WTC11 (cell line): ENCODE data around the gene ADCY6. TPM values are rescaled to one million over a fixed set of nuclear protein-coding genes. Genes with fewer than 3 reads are reported as not detected.

ENCODE experiments used
- ATAC-seq: fragments of 200-7000 bp; cut with Tn5 transposase; 2 replicates; pipeline ENCODE4 v1.10.0; 2021; ENCODE audit warnings: mild to moderate bottlenecking, moderate library complexity
- CTCF ChIA-PET: fragments of 300-600 bp; sonication (Branson Sonifier 250); formaldehyde crosslinking; loops from one replicate; lab custom pipeline; 2021; ENCODE audit warnings: antibody characterized with exemption; lab: Charles Lee
- POLR2A ChIA-PET: fragments of 350-600 bp; sonication (Branson Sonifier 250); formaldehyde crosslinking; loops from one replicate; lab custom pipeline; 2021; ENCODE audit warnings: antibody characterized with exemption; lab: Charles Lee
- DNase-seq: peaks from one replicate; pipeline ENCODE4 v3.0.0; 2021; ENCODE audit warnings: low spot score
- H3K27ac Mint-ChIP-seq: 2 replicates; pipeline ENCODE4 v1.8.0; 2021; ENCODE audit warnings: mixed read lengths
- H3K27me3 Mint-ChIP-seq: 2 replicates; pipeline ENCODE4 v1.8.0; 2021; ENCODE audit warnings: low read depth, mild to moderate bottlenecking, moderate library complexity, mixed read lengths
- H3K36me3 Mint-ChIP-seq: 2 replicates; pipeline ENCODE4 v1.8.0; 2021; ENCODE audit warnings: mixed read lengths
- H3K4me1 Mint-ChIP-seq: 2 replicates; pipeline ENCODE4 v1.8.0; 2022; ENCODE audit warnings: mixed read lengths
- H3K4me3 Mint-ChIP-seq: 2 replicates; pipeline ENCODE4 v1.8.0; 2021; ENCODE audit warnings: mild to moderate bottlenecking, moderate library complexity, mixed read lengths
- H3K9me3 Mint-ChIP-seq: 2 replicates; pipeline ENCODE4 v1.8.0; 2021; ENCODE audit warnings: mixed read lengths
- CREB1 ChIP-seq: sonication (generic); formaldehyde crosslinking; IDR thresholded peaks from 2 replicates; pipeline ENCODE4 v1.8.0; 2023; ENCODE audit warnings: mild to moderate bottlenecking, missing genetic modification reagents
- JAZF1 ChIP-seq: fragments of 250-450 bp; sonication (Bioruptor Pico); IDR thresholded peaks from 2 replicates; pipeline ENCODE4 v1.9.0; 2021; ENCODE audit warnings: moderate library complexity, mild to moderate bottlenecking, inconsistent platforms
- NFE2L1 ChIP-seq: sonication (generic); formaldehyde crosslinking; IDR thresholded peaks from 2 replicates; pipeline ENCODE4 v1.8.1; 2023; ENCODE audit warnings: missing genetic modification reagents
- NR3C1 ChIP-seq: sonication (generic); formaldehyde crosslinking; conservative IDR thresholded peaks from 2 replicates; pipeline ENCODE4 v1.8.1; 2023; ENCODE audit warnings: low read depth, mild to moderate bottlenecking, missing genetic modification reagents
- OVOL2 ChIP-seq: fragments of 250-450 bp; sonication (Bioruptor Pico); IDR thresholded peaks from 2 replicates; pipeline ENCODE4 v1.9.0; 2021; ENCODE audit warnings: mild to moderate bottlenecking, borderline replicate concordance
- TEAD4 ChIP-seq: sonication (generic); formaldehyde crosslinking; IDR thresholded peaks from 2 replicates; pipeline ENCODE4 v1.8.0; 2022; ENCODE audit warnings: mild to moderate bottlenecking, missing genetic modification reagents
- TP53 ChIP-seq: sonication (generic); formaldehyde crosslinking; IDR thresholded peaks from 2 replicates; pipeline ENCODE4 v1.8.1; 2023; ENCODE audit warnings: mild to moderate bottlenecking, missing genetic modification reagents
- ZBTB21 ChIP-seq: sonication (generic); formaldehyde crosslinking; IDR thresholded peaks from 2 replicates; pipeline ENCODE4 v1.8.1; 2023; ENCODE audit warnings: mild to moderate bottlenecking, missing genetic modification reagents, borderline replicate concordance
- total RNA-seq: library from RNA; stranded (reverse); gene quantifications from 3 replicates; pipeline ENCODE4 v1.2.3, GENCODE V29; 2021
- TF ChIP-seq, protein P1 (sequence below): fragments of 250-450 bp; sonication (Bioruptor Pico); IDR thresholded peaks from 2 replicates; pipeline ENCODE4 v1.9.0; 2021; ENCODE audit warnings: mild to moderate bottlenecking
- TF ChIP-seq, protein P2 (sequence below): fragments of 250-450 bp; sonication (Bioruptor Pico); IDR thresholded peaks from 2 replicates; pipeline ENCODE4 v2.1.2; 2022; ENCODE audit warnings: mild to moderate bottlenecking, moderate library complexity
- TF ChIP-seq, protein P3 (sequence below): fragments of 250-450 bp; sonication (Bioruptor Pico); IDR thresholded peaks from 2 replicates; pipeline ENCODE4 v1.8.0; 2021; ENCODE audit warnings: mild to moderate bottlenecking
- TF ChIP-seq, protein P4 (sequence below): fragments of 250-450 bp; sonication (Bioruptor Pico); IDR thresholded peaks from 2 replicates; pipeline ENCODE4 v1.9.0; 2021; ENCODE audit warnings: mild to moderate bottlenecking, borderline replicate concordance

ADCY6 gene
- total RNA-seq, 1 experiment from 2014 or later = 12.8 TPM

DNA sequence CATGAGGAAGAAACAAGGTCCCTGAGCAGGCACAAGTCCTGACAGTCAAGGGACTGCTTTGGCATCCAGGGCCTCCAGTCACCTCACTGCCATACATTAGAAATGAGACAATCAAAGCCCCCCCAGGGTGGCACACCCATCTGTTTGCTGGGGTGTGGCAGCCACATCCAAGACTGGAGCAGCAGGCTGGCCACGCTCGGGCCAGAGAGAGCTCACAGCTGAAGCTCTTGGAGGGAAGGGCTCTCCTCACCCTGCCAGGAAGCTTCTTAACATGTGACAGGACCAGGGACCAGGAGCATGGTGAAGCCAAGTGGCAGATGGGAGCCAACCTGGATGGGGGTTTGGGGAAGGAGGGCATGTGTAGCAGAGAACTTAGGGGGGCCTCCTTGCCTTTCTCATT lies 39.4 kb upstream of the ADCY6 start (continued):
- TF ChIP-seq, protein P1, sequence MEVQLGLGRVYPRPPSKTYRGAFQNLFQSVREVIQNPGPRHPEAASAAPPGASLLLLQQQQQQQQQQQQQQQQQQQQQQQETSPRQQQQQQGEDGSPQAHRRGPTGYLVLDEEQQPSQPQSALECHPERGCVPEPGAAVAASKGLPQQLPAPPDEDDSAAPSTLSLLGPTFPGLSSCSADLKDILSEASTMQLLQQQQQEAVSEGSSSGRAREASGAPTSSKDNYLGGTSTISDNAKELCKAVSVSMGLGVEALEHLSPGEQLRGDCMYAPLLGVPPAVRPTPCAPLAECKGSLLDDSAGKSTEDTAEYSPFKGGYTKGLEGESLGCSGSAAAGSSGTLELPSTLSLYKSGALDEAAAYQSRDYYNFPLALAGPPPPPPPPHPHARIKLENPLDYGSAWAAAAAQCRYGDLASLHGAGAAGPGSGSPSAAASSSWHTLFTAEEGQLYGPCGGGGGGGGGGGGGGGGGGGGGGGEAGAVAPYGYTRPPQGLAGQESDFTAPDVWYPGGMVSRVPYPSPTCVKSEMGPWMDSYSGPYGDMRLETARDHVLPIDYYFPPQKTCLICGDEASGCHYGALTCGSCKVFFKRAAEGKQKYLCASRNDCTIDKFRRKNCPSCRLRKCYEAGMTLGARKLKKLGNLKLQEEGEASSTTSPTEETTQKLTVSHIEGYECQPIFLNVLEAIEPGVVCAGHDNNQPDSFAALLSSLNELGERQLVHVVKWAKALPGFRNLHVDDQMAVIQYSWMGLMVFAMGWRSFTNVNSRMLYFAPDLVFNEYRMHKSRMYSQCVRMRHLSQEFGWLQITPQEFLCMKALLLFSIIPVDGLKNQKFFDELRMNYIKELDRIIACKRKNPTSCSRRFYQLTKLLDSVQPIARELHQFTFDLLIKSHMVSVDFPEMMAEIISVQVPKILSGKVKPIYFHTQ (CRISPR knock-in tag) = no peak
- TF ChIP-seq, all 79 proteins: peak for 0

DNA sequence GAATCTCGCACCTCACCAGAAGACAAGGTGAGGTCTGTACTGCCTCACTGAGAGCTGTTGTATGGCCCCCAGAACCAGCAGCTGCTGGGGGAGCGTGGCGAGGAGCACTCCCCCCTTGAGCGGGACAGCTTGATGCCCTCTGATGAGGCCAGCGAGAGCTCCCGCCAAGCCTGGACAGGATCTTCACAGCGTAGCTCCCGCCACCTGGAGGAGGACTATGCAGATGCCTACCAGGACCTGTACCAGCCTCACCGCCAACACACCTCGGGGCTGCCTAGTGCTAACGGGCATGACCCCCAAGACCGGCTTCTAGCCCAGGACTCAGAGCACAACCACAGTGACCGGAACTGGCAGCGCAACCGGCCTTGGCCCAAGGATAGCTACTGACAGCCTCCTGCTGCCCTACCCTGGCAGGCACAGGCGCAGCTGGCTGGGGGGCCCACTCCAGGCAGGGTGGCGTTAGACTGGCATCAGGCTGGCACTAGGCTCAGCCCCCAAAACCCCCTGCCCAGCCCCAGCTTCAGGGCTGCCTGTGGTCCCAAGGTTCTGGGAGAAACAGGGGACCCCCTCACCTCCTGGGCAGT lies 38.7 kb upstream of the ADCY6 start:
- ChIA-PET POLR2A (interaction anchor here (1.1 to 1.9 kb wide), 2 partner anchors 25 to 145 kb away, joined by 3 to 8 read pairs; partner anchors contain the start of genes DDX23 and KANSL2), CTCF (interaction anchor here (1.0 to 2.9 kb wide), 9 partner anchors 8 to 160 kb away, joined by 3 to 24 read pairs (median 5); partner anchors contain the start of gene WNT1)
- peaks cover 13% of the 10 kb centered on the region for H3K4me1 Mint-ChIP-seq
- no peak for ATAC-seq
- no peaks in the 10 kb centered on the region for H3K9me3 Mint-ChIP-seq
- peaks cover 37% of the 10 kb centered on the region for H3K36me3 Mint-ChIP-seq
- no peak for DNase-seq
- H3K27ac Mint-ChIP-seq = no peak overlapping the region
- TF ChIP-seq NFE2L1 (CRISPR knock-in tag) = no peak
- no peak for TF ChIP-seq TP53 (CRISPR knock-in tag)
- TF ChIP-seq, protein P2, sequence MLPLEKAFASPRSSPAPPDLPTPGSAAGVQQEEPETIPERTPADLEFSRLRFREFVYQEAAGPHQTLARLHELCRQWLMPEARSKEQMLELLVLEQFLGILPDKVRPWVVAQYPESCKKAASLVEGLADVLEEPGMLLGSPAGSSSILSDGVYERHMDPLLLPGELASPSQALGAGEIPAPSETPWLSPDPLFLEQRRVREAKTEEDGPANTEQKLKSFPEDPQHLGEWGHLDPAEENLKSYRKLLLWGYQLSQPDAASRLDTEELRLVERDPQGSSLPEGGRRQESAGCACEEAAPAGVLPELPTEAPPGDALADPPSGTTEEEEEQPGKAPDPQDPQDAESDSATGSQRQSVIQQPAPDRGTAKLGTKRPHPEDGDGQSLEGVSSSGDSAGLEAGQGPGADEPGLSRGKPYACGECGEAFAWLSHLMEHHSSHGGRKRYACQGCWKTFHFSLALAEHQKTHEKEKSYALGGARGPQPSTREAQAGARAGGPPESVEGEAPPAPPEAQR (CRISPR knock-in tag) = no peak
- TF ChIP-seq, protein P3, sequence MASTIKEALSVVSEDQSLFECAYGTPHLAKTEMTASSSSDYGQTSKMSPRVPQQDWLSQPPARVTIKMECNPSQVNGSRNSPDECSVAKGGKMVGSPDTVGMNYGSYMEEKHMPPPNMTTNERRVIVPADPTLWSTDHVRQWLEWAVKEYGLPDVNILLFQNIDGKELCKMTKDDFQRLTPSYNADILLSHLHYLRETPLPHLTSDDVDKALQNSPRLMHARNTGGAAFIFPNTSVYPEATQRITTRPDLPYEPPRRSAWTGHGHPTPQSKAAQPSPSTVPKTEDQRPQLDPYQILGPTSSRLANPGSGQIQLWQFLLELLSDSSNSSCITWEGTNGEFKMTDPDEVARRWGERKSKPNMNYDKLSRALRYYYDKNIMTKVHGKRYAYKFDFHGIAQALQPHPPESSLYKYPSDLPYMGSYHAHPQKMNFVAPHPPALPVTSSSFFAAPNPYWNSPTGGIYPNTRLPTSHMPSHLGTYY (CRISPR knock-in tag) = no peak
- no peak for TF ChIP-seq ZBTB21 (CRISPR knock-in tag)
- no peak for TF ChIP-seq TEAD4 (CRISPR knock-in tag)
- no peak for TF ChIP-seq OVOL2 (CRISPR knock-in tag)
- no peak for TF ChIP-seq NR3C1 (CRISPR knock-in tag)
- no peak for TF ChIP-seq JAZF1
- no peak overlapping the region for H3K4me3 Mint-ChIP-seq
- H3K27me3 Mint-ChIP-seq = no peaks in the 10 kb centered on the region

DNA sequence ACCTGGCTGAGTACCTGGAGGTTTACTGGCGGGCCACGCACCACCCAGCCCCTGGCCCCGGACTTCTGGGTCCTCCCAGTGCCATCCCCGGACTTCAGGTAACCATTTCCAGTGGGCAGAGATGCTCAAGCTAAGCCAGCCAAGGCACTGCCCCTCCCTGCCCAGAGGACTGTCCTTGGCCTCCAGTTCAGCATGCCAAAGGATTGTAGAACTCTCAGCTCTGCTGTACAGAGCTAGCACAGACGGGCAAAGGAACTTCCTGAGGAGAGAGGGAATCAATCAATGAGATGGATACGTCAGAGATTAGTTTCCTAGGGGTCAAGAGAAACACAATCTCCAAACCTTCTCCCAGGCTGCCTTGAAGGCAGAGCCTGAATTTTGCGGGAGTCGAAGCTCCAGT lies 38.1 kb upstream of the ADCY6 start:
- DNase-seq (no peak), ATAC-seq (no peak)
- TF ChIP-seq, protein P4, sequence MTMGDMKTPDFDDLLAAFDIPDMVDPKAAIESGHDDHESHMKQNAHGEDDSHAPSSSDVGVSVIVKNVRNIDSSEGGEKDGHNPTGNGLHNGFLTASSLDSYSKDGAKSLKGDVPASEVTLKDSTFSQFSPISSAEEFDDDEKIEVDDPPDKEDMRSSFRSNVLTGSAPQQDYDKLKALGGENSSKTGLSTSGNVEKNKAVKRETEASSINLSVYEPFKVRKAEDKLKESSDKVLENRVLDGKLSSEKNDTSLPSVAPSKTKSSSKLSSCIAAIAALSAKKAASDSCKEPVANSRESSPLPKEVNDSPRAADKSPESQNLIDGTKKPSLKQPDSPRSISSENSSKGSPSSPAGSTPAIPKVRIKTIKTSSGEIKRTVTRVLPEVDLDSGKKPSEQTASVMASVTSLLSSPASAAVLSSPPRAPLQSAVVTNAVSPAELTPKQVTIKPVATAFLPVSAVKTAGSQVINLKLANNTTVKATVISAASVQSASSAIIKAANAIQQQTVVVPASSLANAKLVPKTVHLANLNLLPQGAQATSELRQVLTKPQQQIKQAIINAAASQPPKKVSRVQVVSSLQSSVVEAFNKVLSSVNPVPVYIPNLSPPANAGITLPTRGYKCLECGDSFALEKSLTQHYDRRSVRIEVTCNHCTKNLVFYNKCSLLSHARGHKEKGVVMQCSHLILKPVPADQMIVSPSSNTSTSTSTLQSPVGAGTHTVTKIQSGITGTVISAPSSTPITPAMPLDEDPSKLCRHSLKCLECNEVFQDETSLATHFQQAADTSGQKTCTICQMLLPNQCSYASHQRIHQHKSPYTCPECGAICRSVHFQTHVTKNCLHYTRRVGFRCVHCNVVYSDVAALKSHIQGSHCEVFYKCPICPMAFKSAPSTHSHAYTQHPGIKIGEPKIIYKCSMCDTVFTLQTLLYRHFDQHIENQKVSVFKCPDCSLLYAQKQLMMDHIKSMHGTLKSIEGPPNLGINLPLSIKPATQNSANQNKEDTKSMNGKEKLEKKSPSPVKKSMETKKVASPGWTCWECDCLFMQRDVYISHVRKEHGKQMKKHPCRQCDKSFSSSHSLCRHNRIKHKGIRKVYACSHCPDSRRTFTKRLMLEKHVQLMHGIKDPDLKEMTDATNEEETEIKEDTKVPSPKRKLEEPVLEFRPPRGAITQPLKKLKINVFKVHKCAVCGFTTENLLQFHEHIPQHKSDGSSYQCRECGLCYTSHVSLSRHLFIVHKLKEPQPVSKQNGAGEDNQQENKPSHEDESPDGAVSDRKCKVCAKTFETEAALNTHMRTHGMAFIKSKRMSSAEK (CRISPR knock-in tag) = no peak
- TF ChIP-seq CREB1 = no peak
- peaks cover 13% of the 10 kb centered on the region for H3K4me1 Mint-ChIP-seq
- no peak overlapping the region for H3K27ac Mint-ChIP-seq
- H3K4me3 Mint-ChIP-seq = no peak overlapping the region
- CTCF ChIA-PET = interaction anchor here (0.9 to 2.9 kb wide), 6 partner anchors 8 to 151 kb away, joined by 3 to 24 read pairs (median 6); partner anchors contain the start of gene WNT1
- peaks cover 2% of the 10 kb centered on the region; the same call in 1 of the 2 replicates for H3K27me3 Mint-ChIP-seq
- H3K9me3 Mint-ChIP-seq = no peaks in the 10 kb centered on the region
- H3K36me3 Mint-ChIP-seq = peaks cover 31% of the 10 kb centered on the region
- POLR2A ChIA-PET = interaction anchor here (0.5 to 1.9 kb wide), 3 partner anchors 26 to 145 kb away, joined by 3 to 8 read pairs (median 4); partner anchors contain the start of genes DDX23 and KANSL2
